GM12874 (cell line): ENCODE data around the gene DPH6.

ENCODE experiments used
- CTCF ChIP-seq: IDR thresholded peaks from 2 replicates; pipeline ENCODE4 v1.5.1; 2011; ENCODE audit warnings: low read depth, mild to moderate bottlenecking, control low read depth, low read length, moderate library complexity; ENCODE audit not compliant: insufficient read depth

Gene DPH6

GRCh38 chr15:35550957-35551356 lies 5.0 kb upstream of the DPH6 start:
- TF ChIP-seq CTCF: no peak

- TF ChIP-seq CTCF: no peak
Observed at GRCh38 chr15:35549567-35549966, 3.6 kb upstream of the DPH6 start.

GRCh38 chr15:35548435-35548834 lies 2.5 kb upstream of the DPH6 start:
- TF ChIP-seq CTCF: no peak

GRCh38 chr15:35547775-35548364 lies 1.9 kb upstream of the DPH6 start:
- no peak for TF ChIP-seq CTCF

- TF ChIP-seq CTCF: no peak
Observed at GRCh38 chr15:35546511-35547381, 781 bp upstream of the DPH6 start.

GRCh38 chr15:35545316-35545823 lies 595 bp downstream of the DPH6 start:
- no peak for TF ChIP-seq CTCF

- TF ChIP-seq CTCF: no peak
Observed at GRCh38 chr15:35540885-35541284, 5.1 kb downstream of the DPH6 start.
